Lower lobe of right lung (tissue), 2 donors: Measurements from ENCODE around the gene TMEM220. TPM values are rescaled to one million over a fixed set of nuclear protein-coding genes. Genes with fewer than 3 reads are reported as not detected.

Experiments used
- ATAC-seq, 2 donors: fragments of 200-7000 bp; cut with Tn5 transposase; one replicate each; pipeline ENCODE4 v1.9.1; 2020 to 2022; ENCODE audit warnings: mild to moderate bottlenecking in 2 of 2, moderate library complexity in 2 of 2
- DNase-seq: peaks from one replicate; pipeline ENCODE4 v3.0.0-alpha.2; 2020
- H3K27ac ChIP-seq: fragments of 200-600 bp; one replicate; pipeline ENCODE4 v1.8.0; 2022
- H3K27me3 ChIP-seq: fragments of 200-600 bp; one replicate; pipeline ENCODE4 v1.8.0; 2022; ENCODE audit warnings: low read depth
- H3K36me3 ChIP-seq: fragments of 200-600 bp; one replicate; pipeline ENCODE4 v1.8.0; 2022; ENCODE audit warnings: mild to moderate bottlenecking
- H3K4me1 ChIP-seq: fragments of 200-600 bp; one replicate; pipeline ENCODE4 v1.8.0; 2022
- H3K4me3 ChIP-seq: fragments of 200-600 bp; one replicate; pipeline ENCODE4 v1.8.0; 2022; ENCODE audit warnings: mild to moderate bottlenecking
- H3K9me3 ChIP-seq: fragments of 200-600 bp; one replicate; pipeline ENCODE4 v1.8.0; 2022
- intact Hi-C: fragments of 100-400 bp; cut with DNase I; formaldehyde crosslinking; loops from one replicate; pipeline ENCODE4 v1.11.0; 2022
- total RNA-seq: library from RNA; stranded (reverse); fragmentation: NEBNext Ultra II Directional; extraction: Animal tissue kit (Norgen Biotek cat#: 25700); gene quantifications from one replicate; pipeline ENCODE4 v1.2.1, GENCODE V29; 2021
- TF ChIP-seq, protein P1 (sequence below): fragments of 200-600 bp; IDR thresholded peaks from one replicate; pipeline ENCODE4 v1.8.0; 2022; ENCODE audit warnings: antibody characterized with exemption, mild to moderate bottlenecking
- donor health status: DM: no; HTN: yes; CAD: no; lungs with severe emphysema.

TMEM220 gene
- total RNA-seq, 1 donor from 2014 or later: 10.8 TPM

DNA sequence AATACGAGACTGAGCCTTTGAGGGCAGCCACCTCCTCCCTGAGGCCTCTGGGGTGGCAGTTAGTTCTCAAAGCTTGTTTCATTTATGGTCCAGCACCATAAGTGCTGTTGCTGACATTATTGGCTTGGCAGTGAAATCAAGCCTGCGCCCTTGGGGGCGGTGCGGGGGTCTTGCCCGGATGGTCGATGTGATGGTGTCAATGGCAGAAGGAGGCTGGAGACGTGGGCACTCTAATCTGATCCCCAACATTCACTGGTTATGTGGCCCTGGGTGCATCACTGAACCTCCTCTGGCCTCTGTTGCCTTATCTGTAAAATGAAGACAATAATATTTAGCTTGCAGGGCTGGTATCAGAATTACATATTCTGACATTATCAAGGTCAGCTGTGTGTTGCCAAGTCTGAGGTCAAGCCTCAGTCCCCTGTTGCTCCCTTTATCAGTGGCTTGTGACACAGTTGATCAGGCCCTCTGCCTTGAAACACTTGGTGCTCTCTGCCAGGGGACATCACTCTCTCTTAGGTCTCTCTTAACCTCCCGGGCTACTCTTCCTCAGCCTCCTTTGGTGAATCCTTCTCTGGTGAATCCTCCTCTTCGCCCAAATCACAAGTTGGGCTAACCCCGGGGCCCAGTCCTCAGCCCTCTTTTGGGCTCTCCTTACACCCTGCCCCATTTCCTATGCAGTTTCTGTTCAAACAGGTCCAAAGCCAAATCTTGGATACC lies 11.8 kb upstream of the TMEM220 start:
- TF ChIP-seq, protein P1, sequence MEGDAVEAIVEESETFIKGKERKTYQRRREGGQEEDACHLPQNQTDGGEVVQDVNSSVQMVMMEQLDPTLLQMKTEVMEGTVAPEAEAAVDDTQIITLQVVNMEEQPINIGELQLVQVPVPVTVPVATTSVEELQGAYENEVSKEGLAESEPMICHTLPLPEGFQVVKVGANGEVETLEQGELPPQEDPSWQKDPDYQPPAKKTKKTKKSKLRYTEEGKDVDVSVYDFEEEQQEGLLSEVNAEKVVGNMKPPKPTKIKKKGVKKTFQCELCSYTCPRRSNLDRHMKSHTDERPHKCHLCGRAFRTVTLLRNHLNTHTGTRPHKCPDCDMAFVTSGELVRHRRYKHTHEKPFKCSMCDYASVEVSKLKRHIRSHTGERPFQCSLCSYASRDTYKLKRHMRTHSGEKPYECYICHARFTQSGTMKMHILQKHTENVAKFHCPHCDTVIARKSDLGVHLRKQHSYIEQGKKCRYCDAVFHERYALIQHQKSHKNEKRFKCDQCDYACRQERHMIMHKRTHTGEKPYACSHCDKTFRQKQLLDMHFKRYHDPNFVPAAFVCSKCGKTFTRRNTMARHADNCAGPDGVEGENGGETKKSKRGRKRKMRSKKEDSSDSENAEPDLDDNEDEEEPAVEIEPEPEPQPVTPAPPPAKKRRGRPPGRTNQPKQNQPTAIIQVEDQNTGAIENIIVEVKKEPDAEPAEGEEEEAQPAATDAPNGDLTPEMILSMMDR: no peak
- Histone ChIP-seq H3K4me3 (no peak overlapping the region), H3K36me3 (no peaks in the 10 kb centered on the region), H3K4me1 (peaks cover 19% of the 10 kb centered on the region), H3K9me3 (no peaks in the 10 kb centered on the region), H3K27ac (no peak overlapping the region), H3K27me3 (no peaks in the 10 kb centered on the region)
- DNase-seq: no peak
- intact Hi-C loops: no loop called here
- no peak for ATAC-seq

DNA sequence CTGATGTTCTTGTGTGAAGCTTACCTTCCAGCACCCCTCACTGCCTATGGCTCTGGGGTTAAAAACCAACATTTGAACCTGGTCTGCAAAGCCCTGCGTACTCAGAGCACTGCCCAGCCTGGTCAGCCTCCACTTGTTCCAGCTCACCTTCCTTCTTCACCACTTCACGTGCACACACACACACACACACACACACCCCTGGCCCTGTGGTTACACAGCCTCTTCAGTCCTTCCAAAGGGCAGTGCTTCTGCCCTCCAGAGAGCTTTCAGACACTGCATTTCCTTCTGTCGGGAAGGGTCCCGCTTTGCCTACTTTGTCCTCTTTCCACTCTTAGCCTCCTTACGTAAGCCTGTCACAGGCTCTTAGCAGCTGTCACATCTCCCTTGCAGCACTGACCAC lies 9.6 kb upstream of the TMEM220 start:
- ATAC-seq: peak in 1 of 2 donors; percentile 21

DNA sequence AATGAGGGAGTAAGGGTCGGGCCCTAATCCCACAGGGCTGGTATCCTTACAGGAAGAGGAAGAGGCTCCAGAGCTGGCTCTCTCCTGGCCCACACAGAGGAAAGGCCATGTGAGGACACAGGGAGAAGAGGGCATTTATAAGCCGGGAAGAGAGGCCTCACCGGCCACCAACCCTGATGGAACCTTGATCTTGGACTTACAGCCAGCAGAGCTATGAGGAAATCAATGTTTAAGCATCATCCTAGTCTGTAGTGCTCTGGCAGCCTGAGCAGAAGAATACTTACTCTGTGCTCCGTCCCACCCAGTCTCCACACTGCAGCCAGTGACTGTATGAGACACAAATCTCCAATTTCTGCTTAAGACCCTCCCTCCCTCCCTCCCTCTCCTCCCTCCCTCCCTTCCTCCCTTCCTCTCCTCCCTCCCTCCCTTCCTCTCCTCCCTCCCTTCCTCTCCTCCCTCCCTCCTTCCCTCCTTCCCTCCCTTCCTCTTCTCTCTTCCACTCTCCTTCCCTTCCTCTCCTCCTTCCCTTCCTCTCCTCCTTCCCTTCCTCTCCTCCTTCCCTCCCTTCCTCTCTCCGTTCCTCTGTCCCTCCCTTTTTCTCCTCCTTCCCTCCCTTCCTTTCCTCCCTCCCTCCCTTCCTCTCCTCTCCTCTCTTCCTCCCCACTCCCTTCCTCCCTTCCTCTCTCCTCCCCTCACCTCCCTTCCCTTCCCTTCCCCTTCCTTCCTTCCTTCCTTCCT lies 8.9 kb upstream of the TMEM220 start:
- TF ChIP-seq, protein P1: no peak
- intact Hi-C loops: no loop called here
- no peaks in the 10 kb centered on the region for H3K36me3 ChIP-seq
- peaks cover 19% of the 10 kb centered on the region for H3K4me1 ChIP-seq
- no peaks in the 10 kb centered on the region for H3K27me3 ChIP-seq
- H3K27ac ChIP-seq: no peak overlapping the region
- H3K9me3 ChIP-seq: no peaks in the 10 kb centered on the region
- DNase-seq (no peak), ATAC-seq (no peak)
- no peak overlapping the region for H3K4me3 ChIP-seq

More for the DNA sequence above, 9.6 kb upstream of the TMEM220 start:
- no peak for DNase-seq
- Histone ChIP-seq H3K4me1 (peaks cover 19% of the 10 kb centered on the region), H3K4me3 (no peak overlapping the region), H3K9me3 (no peaks in the 10 kb centered on the region), H3K27me3 (no peaks in the 10 kb centered on the region), H3K36me3 (no peaks in the 10 kb centered on the region), H3K27ac (no peak overlapping the region)
- intact Hi-C loops: no loop called here
- TF ChIP-seq, protein P1: no peak

DNA sequence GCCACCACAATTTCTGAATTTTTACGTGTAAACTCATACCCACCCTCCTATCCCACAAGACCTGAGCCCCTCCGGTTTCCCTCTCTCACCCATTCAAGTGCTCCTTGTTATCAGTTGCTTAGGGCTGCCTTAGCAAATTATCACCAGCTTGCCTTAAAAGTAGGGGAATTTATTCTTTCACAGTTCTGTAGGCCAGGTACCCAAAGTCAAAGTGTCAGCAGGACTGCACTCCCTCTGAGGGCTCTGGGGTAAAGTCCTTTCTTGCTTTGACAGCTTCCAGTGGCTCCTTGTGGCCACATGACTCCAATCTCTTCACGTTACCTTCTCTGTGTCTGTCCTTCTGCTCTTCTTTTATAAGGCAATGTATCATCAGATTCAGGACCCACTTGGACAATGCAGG lies 7.9 kb upstream of the TMEM220 start:
- Histone ChIP-seq H3K9me3 (no peaks in the 10 kb centered on the region), H3K36me3 (no peaks in the 10 kb centered on the region), H3K4me3 (no peak overlapping the region), H3K4me1 (peaks cover 19% of the 10 kb centered on the region), H3K27me3 (no peaks in the 10 kb centered on the region), H3K27ac (no peak overlapping the region)
- intact Hi-C loops: no loop called here
- DNase-seq: no peak
- ATAC-seq: no peak
- TF ChIP-seq, protein P1: no peak

DNA sequence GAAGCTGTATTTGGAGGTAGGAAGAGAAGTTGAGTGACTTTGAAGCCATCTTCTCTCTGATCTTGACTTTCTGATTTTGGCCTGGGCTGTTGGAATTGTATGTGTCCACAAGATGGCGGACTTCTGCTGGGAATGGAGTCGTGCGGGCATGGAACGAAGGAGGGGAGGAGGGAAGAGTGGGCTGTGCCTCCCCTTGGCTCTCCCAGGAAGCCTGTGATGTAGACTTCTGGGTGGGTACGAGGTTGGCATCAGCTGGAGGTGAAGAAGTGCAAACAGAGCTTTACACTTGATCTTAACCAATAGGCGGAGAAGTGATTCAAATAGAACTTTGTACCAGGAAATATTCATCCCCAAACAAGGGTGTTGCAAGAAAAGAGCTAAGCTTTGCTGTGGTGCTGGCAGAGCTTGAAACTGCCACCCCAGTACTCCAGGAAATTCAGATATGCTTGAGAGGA lies 7.4 kb upstream of the TMEM220 start:
- ATAC-seq (peak; percentile 95 to 96), DNase-seq (peak; percentile 77)
- no peak overlapping the region for H3K27ac ChIP-seq

More for the DNA sequence above, 7.4 kb upstream of the TMEM220 start:
- no peak overlapping the region for H3K4me3 ChIP-seq
- no peaks in the 10 kb centered on the region for H3K9me3 ChIP-seq
- peaks cover 19% of the 10 kb centered on the region for H3K4me1 ChIP-seq
- TF ChIP-seq, protein P1: peak; percentile 67
- H3K27me3 ChIP-seq: no peaks in the 10 kb centered on the region
- intact Hi-C loops: no loop called here
- H3K36me3 ChIP-seq: no peaks in the 10 kb centered on the region
